ENCODE data around the gene U2SURP.
"Not testable (repeated sequence)": the region's sequence is repeated elsewhere in the genome, so short reads cannot be mapped to it uniquely, and the experiment has no call there.

Gene U2SURP

GRCh38 chr3:143071776-143072175, 70.4 kb downstream of the U2SURP start:
- DNase-seq (ENCODE audit: low read depth): no peak

DNA sequence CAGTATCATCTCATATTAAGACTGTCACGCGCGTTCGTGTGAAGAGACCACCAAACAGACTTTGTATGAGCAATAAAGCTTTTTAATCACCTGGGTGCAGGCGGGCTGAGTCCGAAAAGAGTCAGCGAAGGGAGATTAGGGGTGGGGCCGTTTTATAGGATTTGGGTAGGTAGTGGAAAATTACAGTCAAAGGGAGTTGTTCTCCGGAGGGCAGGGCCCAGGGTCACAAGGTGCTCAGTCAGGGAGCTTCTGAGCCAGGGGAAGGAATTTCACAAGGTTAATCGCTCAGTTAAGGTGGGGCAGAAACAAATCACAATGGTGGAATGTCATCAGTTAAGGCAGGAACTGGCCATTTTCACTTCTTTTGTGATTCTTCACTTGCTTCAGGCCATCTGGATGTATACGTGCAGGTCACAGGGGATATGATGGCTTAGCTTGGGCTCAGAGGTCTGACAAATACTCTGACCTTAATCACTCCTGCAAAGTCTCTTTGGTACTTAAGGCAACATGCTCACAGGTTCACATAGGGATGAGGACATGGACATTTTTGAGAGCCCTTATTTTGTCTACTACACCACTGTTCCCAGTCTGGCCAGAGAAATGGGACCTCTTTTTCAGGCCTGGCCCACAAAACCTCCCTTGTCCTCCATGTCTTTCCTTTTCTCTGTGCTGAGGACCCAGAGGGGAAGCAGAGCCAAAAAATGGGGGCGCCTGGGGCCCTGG, 71.1 kb downstream of the U2SURP start:
- DNase-seq (ENCODE audit: low read depth): not testable (repeated sequence)

- DNase-seq (ENCODE audit: low read depth): not testable (repeated sequence)
Measured at GRCh38 chr3:143073541-143073940, 72.2 kb downstream of the U2SURP start.

- not testable (repeated sequence) for DNase-seq (ENCODE audit: low read depth)
Measured at GRCh38 chr3:143073983-143074382, 72.6 kb downstream of the U2SURP start.

DNA sequence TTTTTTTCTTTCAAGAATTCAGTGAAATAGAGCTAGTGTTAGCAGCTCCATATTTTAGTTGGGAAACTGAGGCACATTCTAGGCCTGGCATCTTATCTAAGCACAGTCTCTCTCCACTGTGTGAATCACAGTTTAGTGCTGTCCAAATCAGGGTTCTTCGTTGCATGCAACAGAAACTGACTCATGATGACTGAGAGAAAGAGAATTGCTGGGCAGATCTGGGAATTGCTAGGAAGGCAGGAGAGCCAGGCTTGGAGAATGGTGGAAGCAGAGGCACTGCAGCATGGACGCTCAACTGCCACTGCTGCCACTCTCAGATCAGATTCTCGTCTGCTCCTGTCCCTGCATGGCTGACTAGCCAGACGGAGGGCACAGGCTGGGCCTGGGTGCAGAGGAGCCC, 77.5 kb downstream of the U2SURP start:
- no peak for DNase-seq (ENCODE audit: low read depth)

GRCh38 chr3:143080196-143080595, 78.8 kb downstream of the U2SURP start:
- no peak for DNase-seq (ENCODE audit: low read depth)

DNA sequence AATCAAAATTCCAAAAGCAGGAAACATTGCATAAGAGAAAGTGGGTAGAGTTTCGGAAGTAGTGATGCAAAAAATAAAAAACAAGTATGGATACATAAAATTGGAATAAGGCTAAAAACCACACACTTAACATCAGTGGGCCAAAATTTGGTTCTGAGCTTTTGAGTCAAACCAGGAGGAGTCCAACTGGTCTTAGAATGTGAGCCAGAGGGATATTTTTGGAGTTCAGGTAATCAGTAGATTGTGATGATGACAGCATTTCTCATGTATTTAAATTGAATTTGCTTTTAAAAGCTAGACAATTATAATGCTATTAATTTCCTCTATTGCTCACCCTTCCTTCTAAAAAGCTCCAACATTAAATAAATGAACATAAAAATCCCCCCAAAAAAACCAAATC, 80.0 kb downstream of the U2SURP start:
- DNase-seq (ENCODE audit: low read depth): no peak

- DNase-seq (ENCODE audit: low read depth): no peak
Measured at GRCh38 chr3:143081844-143082778, 80.7 kb downstream of the U2SURP start.

DNA sequence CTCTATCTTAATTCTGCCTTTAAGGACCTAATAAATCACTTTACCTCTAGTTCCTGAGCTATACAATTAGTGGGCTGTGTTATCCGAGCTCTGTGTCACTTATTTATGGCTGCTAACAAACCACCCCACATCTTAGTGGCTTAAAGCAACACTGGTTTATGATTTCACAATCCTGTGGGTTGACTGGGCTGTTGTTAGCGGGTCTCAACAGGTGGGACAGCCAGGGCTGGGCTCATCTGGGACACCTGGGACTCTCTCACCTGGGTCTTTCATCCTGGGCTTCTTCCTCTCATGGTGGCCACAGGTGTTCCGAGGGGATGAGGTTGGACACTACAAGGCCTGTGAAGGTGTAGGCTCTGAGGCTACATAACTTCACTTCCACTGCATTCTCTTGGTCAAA, 82.4 kb downstream of the U2SURP start:
- no peak for DNase-seq (ENCODE audit: low read depth)

- DNase-seq (ENCODE audit: low read depth): no peak
Measured at GRCh38 chr3:143084856-143085731, 83.7 kb downstream of the U2SURP start.

DNA sequence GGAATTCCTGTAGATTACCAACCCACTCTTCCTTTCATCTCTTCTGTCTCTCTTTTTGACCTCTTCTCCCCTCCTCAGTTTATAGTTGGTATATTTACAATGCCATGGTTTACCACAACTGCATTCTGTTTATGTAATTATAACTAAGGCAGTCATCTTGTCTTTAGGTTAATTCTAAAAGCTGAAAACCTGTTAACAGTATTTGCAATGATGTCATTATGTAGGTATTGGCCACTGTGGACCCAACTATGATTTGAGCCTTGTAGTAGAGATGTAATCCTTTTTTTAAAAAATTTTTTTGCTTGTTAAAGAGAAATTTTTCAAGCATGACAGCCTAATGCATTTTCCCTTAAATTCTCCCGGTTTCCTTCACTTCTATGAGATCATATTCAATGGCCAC, 87.5 kb downstream of the U2SURP start:
- no peak for DNase-seq (ENCODE audit: low read depth)

- no peak for DNase-seq (ENCODE audit: low read depth)
Measured at GRCh38 chr3:143089965-143090364, 88.6 kb downstream of the U2SURP start.

DNA sequence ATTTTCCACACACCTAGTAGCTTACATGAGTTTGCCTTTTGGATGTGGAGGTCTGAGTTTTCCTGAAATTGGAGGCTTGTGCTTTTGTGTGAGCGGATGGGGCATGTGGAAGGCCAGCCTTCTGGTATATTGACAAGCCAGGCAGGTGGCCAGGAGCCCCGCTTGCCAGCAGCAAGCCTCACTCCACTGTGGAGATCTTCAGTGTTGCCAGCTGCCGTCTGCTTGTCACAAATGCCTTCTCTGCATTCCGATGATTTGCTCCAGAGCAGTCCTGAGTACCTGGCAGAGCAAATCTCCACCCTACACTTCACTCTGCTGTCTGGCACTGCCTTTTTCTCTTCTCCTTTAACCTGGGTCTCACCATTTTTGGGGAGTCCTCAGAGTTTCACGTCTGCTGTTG, 89.1 kb downstream of the U2SURP start:
- DNase-seq (ENCODE audit: low read depth): no peak

DNA sequence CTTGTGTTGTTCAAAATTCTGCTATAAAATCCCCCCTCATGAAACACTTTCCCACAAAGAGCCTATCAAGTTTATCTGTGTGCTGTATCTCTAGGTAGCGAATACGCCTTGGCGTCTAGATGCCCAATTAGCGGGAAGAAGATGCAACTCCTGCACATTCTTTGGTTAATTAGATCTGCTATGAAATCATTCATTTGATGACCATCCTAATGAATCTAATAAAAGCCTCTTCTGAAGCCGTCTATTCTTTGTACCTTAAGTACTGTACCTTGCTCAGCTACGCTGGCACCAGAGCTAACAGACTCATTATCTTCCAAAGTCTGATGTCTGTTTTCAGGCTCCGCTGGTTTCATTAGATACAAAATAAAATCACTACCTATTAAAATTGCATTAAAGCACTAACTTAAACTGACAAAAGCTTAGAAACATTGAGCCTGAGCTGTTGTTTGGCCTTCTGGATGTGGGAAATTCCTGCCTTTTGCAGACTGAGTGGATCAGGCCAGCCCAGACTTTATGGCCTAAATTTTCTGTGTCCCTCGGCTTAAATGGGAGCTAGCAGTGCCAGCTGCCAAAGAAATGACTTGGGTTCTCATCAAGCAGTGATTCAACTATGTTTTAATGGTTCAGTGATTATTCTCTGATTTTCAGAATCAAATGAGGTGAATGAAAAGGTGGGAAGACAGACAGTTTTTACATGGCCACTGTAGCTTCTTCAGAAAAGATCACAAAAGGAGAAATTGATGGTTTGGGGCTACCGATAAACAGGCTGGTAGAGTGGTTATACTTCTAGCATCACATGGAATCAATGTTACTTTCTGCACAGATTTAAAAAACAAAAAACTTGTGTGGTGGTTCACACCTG, 89.8 kb downstream of the U2SURP start:
- no peak for DNase-seq (ENCODE audit: low read depth)

DNA sequence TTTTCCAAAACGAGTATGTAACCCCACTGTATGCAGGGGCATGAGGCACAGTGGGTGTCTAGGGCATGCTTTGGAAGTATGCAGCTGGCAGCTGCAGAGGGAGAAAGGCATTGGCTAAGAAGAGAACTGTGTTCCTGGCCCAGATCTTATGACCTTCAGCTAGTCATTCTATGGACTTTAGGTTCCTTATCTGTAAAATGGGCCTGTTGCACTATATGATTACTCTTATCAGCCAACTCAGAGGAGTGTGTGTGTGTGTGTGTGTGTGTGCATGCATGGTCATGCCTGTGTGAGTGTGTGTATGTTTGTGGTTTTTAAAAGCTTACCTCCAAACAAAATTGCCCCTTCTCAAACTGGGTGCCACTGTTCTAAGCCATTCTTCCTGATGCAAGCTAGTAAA, 90.8 kb downstream of the U2SURP start:
- DNase-seq (ENCODE audit: low read depth): no peak

- DNase-seq (ENCODE audit: low read depth): no peak
Measured at GRCh38 chr3:143095813-143096212, 94.4 kb downstream of the U2SURP start.

- no peak for DNase-seq (ENCODE audit: low read depth)
Measured at GRCh38 chr3:143098032-143098764, 96.8 kb downstream of the U2SURP start.

DNA sequence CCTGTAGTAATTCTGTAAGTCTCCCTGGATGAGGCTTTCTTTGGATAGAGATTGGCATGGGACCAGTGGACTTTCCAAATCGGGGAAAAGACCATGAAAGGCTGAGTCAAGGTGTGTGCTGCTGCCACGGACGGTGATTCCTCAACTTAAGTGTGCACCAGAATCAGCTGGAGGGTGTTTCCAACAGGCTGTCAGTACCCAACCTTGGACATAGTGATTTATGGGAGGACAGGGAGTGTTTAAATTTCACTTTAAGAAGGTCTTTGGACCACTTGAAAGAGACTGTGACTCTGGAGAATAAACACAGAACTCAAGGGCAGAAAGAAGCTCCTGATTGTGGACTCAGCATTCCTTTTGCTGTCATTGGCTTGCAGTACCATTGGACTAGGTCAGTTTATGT, 97.8 kb downstream of the U2SURP start:
- no peak for DNase-seq (ENCODE audit: low read depth)

DNA sequence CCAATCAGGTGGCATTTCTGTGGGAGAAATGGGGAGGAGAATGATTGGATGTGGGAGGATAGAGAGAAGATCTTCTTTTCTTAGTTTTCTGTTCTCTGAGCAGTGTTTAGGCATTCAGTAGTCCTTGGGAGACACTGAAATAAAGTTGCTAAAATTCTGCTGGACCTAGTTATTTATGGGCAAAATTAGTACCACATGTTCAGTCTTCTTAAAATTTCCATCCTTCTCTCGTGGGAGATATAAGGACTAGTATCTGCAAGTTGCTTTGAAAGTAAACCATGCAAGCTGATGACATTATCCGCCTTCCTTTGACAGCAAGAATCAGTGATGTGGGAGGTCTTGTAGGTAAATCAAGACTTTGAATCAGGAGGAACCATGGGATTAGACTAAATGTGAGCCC, 98.3 kb downstream of the U2SURP start:
- no peak for DNase-seq (ENCODE audit: low read depth)

DNA sequence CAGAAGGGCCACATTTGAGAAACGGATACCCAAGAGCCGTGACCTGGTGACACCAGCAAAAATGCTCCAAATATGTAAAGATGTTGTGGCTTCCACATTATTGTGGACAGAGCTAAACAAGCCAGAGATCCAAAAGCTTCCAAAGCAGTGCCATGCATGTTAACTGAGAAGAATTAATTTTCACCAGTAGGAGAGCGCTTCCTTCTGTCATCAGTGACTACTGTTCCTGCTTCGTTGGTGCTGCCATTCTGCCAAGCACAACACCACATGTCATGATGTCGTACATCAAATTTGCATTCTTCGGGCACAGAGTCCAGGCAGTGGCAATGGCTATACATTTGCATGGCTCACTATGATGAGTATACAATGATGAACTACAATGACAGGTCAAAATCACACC, 99.1 kb downstream of the U2SURP start:
- no peak for DNase-seq (ENCODE audit: low read depth)
